ENCODE measurements around the gene GFER. TPM values are rescaled to one million over a fixed set of nuclear protein-coding genes. Genes with fewer than 3 reads are reported as not detected.

GFER gene
- total and polyA plus RNA-seq, 2 donors (not counting 1 experiment from before 2014, with no cell fraction given), result 15.6 to 30.4 TPM

GRCh38 chr16:1999866-2000514, 16.0 kb downstream of the GFER start:
- no peak overlapping the region for H3K9ac ChIP-seq (ENCODE audit: low read length)
- no peak overlapping the region for H3K27ac Mint-ChIP-seq
- no peaks in the 10 kb centered on the region for H3K9me3 ChIP-seq (ENCODE audit: control extremely low read depth in 1 of 3, control insufficient read depth in 2 of 3, insufficient read depth in 1 of 3, low read length in 2 of 3)
- H3K9me3 Mint-ChIP-seq (ENCODE audit: insufficient read depth), result no peaks in the 10 kb centered on the region
- ChIA-PET CTCF (interaction anchor here (1.1 kb wide), 1 partner anchor 501 kb away, joined by 3 read pairs; no protein-coding TSS in a partner anchor), POLR2A (interaction anchor here (0.5 kb wide), 1 partner anchor 156 kb away, joined by 4 read pairs; no protein-coding TSS in a partner anchor)
- WGBS (ENCODE audit: insufficient coverage), result 98% methylated on average over 24 of the region's 28 CpGs
- ATAC-seq (ENCODE audit: low read depth) (no peak), DNase-seq (no peak)
- H3K4me1 ChIP-seq (ENCODE audit: control insufficient read depth in 2 of 2, insufficient read depth in 2 of 2, low read length in 2 of 2), result peaks cover 6 to 11% of the 10 kb centered on the region in 2 donors
- H3K27ac ChIP-seq (ENCODE audit: low read length in 2 of 2), result no peak overlapping the region
- no peaks in the 10 kb centered on the region for H3K27me3 Mint-ChIP-seq
- H3K4me1 Mint-ChIP-seq, result peaks cover 10% of the 10 kb centered on the region
- H3K27me3 ChIP-seq (replicated peaks in 1 of 4; ENCODE audit: control extremely low read depth in 1 of 4, control insufficient read depth in 3 of 4, insufficient read depth in 4 of 4, low read length in 3 of 4), result no peaks in the 10 kb centered on the region
- no peak overlapping the region for H3K4me3 Mint-ChIP-seq
- no peak overlapping the region for H3K4me3 ChIP-seq (ENCODE audit: control extremely low read depth in 1 of 5, extremely low read depth in 1 of 5, insufficient read depth in 1 of 5, low read depth in 2 of 5, low read length in 4 of 5)
- H3K36me3 ChIP-seq (replicated peaks in 1 of 2; ENCODE audit: control extremely low read depth in 1 of 2, control insufficient read depth in 1 of 2, extremely low read depth in 1 of 2, insufficient read depth in 2 of 2, low read length in 1 of 2), result peaks cover 0 to 49% of the 10 kb centered on the region in 2 experiments
- H2AFZ ChIP-seq (ENCODE audit: insufficient read depth, low read depth, low read length, poor library complexity, severe bottlenecking), result no peak overlapping the region
- peaks cover 46% of the 10 kb centered on the region for H4K20me1 ChIP-seq (ENCODE audit: control insufficient read depth, insufficient read depth, low read length, poor library complexity, severe bottlenecking)
- peaks cover 28% of the 10 kb centered on the region for H3K79me2 ChIP-seq (ENCODE audit: control insufficient read depth, insufficient read depth, low read length)
- no peak for TF ChIP-seq EZH2 (IDR thresholded peaks at IDR 0.05; ENCODE audit: borderline replicate concordance, insufficient read depth, low read depth, low read length, poor library complexity, severe bottlenecking)
- no peak for TF ChIP-seq CTCF (IDR thresholded peaks at IDR 0.05)
- H3K4me2 ChIP-seq (replicated peaks; ENCODE audit: low read depth, low read length, poor library complexity, severe bottlenecking), result no peak overlapping the region
- intact Hi-C loops (cut with micrococcal nuclease), result loop anchor here (10.0 kb wide), 1 partner anchor 55 kb away; the partner anchor contains the start of gene MSRB1

- peaks cover 0 to 49% of the 10 kb centered on the region in 2 experiments for H3K36me3 ChIP-seq (replicated peaks in 1 of 2; ENCODE audit: control extremely low read depth in 1 of 2, control insufficient read depth in 1 of 2, extremely low read depth in 1 of 2, insufficient read depth in 2 of 2, low read length in 1 of 2)
- Mint-ChIP-seq H3K9me3 (ENCODE audit: insufficient read depth) (no peaks in the 10 kb centered on the region), H3K27ac (no peak overlapping the region), H3K4me3 (no peak overlapping the region), H3K4me1 (peaks cover 16% of the 10 kb centered on the region), H3K27me3 (no peaks in the 10 kb centered on the region)
- no peak for TF ChIP-seq EZH2 (IDR thresholded peaks at IDR 0.05; ENCODE audit: borderline replicate concordance, insufficient read depth, low read depth, low read length, poor library complexity, severe bottlenecking)
- no peak for TF ChIP-seq CTCF (IDR thresholded peaks at IDR 0.05)
- no peaks in the 10 kb centered on the region for H3K9me3 ChIP-seq (ENCODE audit: control extremely low read depth in 1 of 3, control insufficient read depth in 2 of 3, insufficient read depth in 1 of 3, low read length in 2 of 3)
- H4K20me1 ChIP-seq (ENCODE audit: control insufficient read depth, insufficient read depth, low read length, poor library complexity, severe bottlenecking), result peaks cover 56% of the 10 kb centered on the region
- no peak overlapping the region for H2AFZ ChIP-seq (ENCODE audit: insufficient read depth, low read depth, low read length, poor library complexity, severe bottlenecking)
- no peak overlapping the region for H3K4me2 ChIP-seq (replicated peaks; ENCODE audit: low read depth, low read length, poor library complexity, severe bottlenecking)
- H3K4me3 ChIP-seq (ENCODE audit: control extremely low read depth in 1 of 5, extremely low read depth in 1 of 5, insufficient read depth in 1 of 5, low read depth in 2 of 5, low read length in 4 of 5), result no peak overlapping the region
- no peak for ATAC-seq (ENCODE audit: low read depth)
- H3K9ac ChIP-seq (ENCODE audit: low read length), result no peak overlapping the region
- POLR2A ChIA-PET, result no interaction called here
- CTCF ChIA-PET, result interaction anchor here (1.1 kb wide), 1 partner anchor 500 kb away, joined by 3 read pairs; no protein-coding TSS in a partner anchor
- DNase-seq, result no peak
- 98% methylated on average over 14 of the region's 19 CpGs for whole genome bisulfite sequencing (ENCODE audit: insufficient coverage)
- intact Hi-C loops (cut with micrococcal nuclease), result no loop called here
- peaks cover 12 to 19% of the 10 kb centered on the region in 2 donors for H3K4me1 ChIP-seq (ENCODE audit: control insufficient read depth in 2 of 2, insufficient read depth in 2 of 2, low read length in 2 of 2)
- no peaks in the 10 kb centered on the region for H3K27me3 ChIP-seq (replicated peaks in 1 of 4; ENCODE audit: control extremely low read depth in 1 of 4, control insufficient read depth in 3 of 4, insufficient read depth in 4 of 4, low read length in 3 of 4)
- H3K27ac ChIP-seq (ENCODE audit: low read length in 2 of 2), result no peak overlapping the region
- H3K79me2 ChIP-seq (ENCODE audit: control insufficient read depth, insufficient read depth, low read length), result peaks cover 38% of the 10 kb centered on the region
These were observed 17.0 kb downstream of the GFER start for GRCh38 chr16:2001035-2001434.
